ENCODE data around the gene EPAS1. TPM values are rescaled to one million over a fixed set of nuclear protein-coding genes. Genes with fewer than 3 reads are reported as not detected.

EPAS1 gene
- total and polyA plus RNA-seq, 2 of the 13 experiments (the other 11 are each of a cell fraction or from before 2014, with no cell fraction given): 47.1 to 182 TPM

DNA sequence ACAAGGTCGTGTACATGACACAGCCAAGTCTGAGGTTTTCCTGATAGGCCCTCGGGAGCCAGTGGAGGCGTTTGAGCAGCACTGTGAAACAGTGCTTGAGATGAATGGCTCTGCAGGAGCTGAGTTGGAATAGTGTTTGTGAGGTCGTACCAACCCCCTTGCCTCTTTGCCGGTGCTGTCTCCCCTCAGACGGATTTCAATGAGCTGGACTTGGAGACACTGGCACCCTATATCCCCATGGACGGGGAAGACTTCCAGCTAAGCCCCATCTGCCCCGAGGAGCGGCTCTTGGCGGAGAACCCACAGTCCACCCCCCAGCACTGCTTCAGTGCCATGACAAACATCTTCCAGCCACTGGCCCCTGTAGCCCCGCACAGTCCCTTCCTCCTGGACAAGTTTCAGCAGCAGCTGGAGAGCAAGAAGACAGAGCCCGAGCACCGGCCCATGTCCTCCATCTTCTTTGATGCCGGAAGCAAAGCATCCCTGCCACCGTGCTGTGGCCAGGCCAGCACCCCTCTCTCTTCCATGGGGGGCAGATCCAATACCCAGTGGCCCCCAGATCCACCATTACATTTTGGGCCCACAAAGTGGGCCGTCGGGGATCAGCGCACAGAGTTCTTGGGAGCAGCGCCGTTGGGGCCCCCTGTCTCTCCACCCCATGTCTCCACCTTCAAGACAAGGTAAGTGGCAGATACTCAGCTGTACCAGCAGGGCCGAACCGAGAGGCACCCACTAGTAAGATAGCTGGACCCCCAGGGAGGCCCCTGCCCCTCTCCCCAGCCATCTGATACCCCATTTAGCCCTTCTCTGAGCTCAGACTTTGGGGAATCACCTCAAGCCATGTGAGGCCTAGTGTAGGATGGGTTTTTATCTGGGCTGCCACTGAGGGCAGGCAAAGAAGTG lies 83.1 kb downstream of the EPAS1 start:
- CTCF ChIA-PET (ENCODE audit: low intra/inter-chr PET ratio, low total read pairs): no interaction called here
- POLR2A ChIA-PET: no interaction called here
- no peaks in the 10 kb centered on the region for H3K79me2 ChIP-seq (ENCODE audit: insufficient read depth, low read length)
- no peaks in the 10 kb centered on the region for H3K27me3 ChIP-seq (ENCODE audit: control insufficient read depth in 1 of 2, insufficient read depth in 2 of 2, low read length in 2 of 2)
- H2AFZ ChIP-seq (ENCODE audit: low read length): no peak overlapping the region
- no peak overlapping the region for H3K4me3 ChIP-seq (replicated peaks in 1 of 3; ENCODE audit: insufficient read depth in 1 of 3, low read depth in 2 of 3, low read length in 3 of 3)
- H3K36me3 ChIP-seq (replicated peaks in 1 of 2; ENCODE audit: control insufficient read depth in 1 of 2, insufficient read depth in 2 of 2, low read length in 2 of 2): peaks cover 70 to 96% of the 10 kb centered on the region in 2 experiments
- H3K4me1 ChIP-seq (ENCODE audit: insufficient read depth, low read length): no peaks in the 10 kb centered on the region
- H4K20me1 ChIP-seq (ENCODE audit: insufficient read depth, low read length): no peaks in the 10 kb centered on the region; the same call in 1 of the 2 replicates
- intact Hi-C loops (cut with micrococcal nuclease; ENCODE audit: unreplicated experiment): no loop called here
- H3K9me3 ChIP-seq (ENCODE audit: low read length): no peaks in the 10 kb centered on the region
- no peak overlapping the region for H3K9ac ChIP-seq (ENCODE audit: insufficient read depth, low read depth, low read length)
- TF ChIP-seq SRF (IDR thresholded peaks at IDR 0.05; ENCODE audit: low read depth, low read length) (no peak), HOXA7 (CRISPR knock-in tag; IDR thresholded peaks at IDR 0.05) (no peak), ZNF652 (CRISPR knock-in tag; IDR thresholded peaks at IDR 0.05; ENCODE audit: borderline replicate concordance, low read depth) (no peak), SNAI1 (CRISPR knock-in tag; IDR thresholded peaks at IDR 0.05; ENCODE audit: borderline replicate concordance) (no peak), BRCA1 (CRISPR knock-in tag; IDR thresholded peaks at IDR 0.05) (no peak), POLR2A (IDR thresholded peaks at IDR 0.05; ENCODE audit: insufficient read depth in 1 of 2, low read depth in 2 of 2, low read length in 2 of 2) (peak in 1 of 2 experiments; percentile 10; a peak in 2 of 4 replicates), ZBTB8A (CRISPR knock-in tag; IDR thresholded peaks at IDR 0.05; ENCODE audit: borderline replicate concordance, low read depth) (no peak), RBM22 (optimal IDR thresholded peaks at IDR 0.05; ENCODE audit: low read length) (peak; percentile 39), MAZ (IDR thresholded peaks at IDR 0.05; ENCODE audit: borderline replicate concordance, low read depth, low read length) (no peak), MAZ (CRISPR knock-in tag; IDR thresholded peaks at IDR 0.05; ENCODE audit: low read depth) (no peak), ZC3H13 (CRISPR knock-in tag; IDR thresholded peaks at IDR 0.05) (peak; percentile 49; the same call in 1 of the 2 replicates), CCAR2 (optimal IDR thresholded peaks at IDR 0.05; ENCODE audit: low read depth, low read length) (no peak), AGO2 (optimal IDR thresholded peaks at IDR 0.05; ENCODE audit: low read depth, low read length) (peak; percentile 67), ZNF850 (CRISPR knock-in tag; conservative IDR thresholded peaks at IDR 0.05) (no peak), ZFP37 (CRISPR knock-in tag; IDR thresholded peaks at IDR 0.05; ENCODE audit: borderline replicate concordance) (no peak), KLF9 (CRISPR knock-in tag; IDR thresholded peaks at IDR 0.05; ENCODE audit: low read depth) (no peak), ARNT (IDR thresholded peaks at IDR 0.05) (no peak), AGO1 (IDR thresholded peaks at IDR 0.05; ENCODE audit: low read depth, low read length, poor library complexity, severe bottlenecking) (no peak), FOXK1 (CRISPR knock-in tag; IDR thresholded peaks at IDR 0.05; ENCODE audit: borderline replicate concordance, low read depth) (no peak), ZNF343 (CRISPR knock-in tag; IDR thresholded peaks at IDR 0.05) (no peak), TEAD3 (CRISPR knock-in tag; optimal IDR thresholded peaks at IDR 0.05; ENCODE audit: borderline replicate concordance) (no peak), ZNF24 (IDR thresholded peaks at IDR 0.05) (no peak), SRSF1 (optimal IDR thresholded peaks at IDR 0.05; ENCODE audit: low read depth, low read length) (no peak)
- TF ChIP-seq, protein P1, sequence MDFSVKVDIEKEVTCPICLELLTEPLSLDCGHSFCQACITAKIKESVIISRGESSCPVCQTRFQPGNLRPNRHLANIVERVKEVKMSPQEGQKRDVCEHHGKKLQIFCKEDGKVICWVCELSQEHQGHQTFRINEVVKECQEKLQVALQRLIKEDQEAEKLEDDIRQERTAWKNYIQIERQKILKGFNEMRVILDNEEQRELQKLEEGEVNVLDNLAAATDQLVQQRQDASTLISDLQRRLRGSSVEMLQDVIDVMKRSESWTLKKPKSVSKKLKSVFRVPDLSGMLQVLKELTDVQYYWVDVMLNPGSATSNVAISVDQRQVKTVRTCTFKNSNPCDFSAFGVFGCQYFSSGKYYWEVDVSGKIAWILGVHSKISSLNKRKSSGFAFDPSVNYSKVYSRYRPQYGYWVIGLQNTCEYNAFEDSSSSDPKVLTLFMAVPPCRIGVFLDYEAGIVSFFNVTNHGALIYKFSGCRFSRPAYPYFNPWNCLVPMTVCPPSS (IDR thresholded peaks at IDR 0.05): no peak
- FAIRE-seq (no peak), ATAC-seq (no peak), DNase-seq (ENCODE audit: low spot score) (no peak)
- in situ Hi-C loops (cut with HindIII; ENCODE audit: extremely low pct_ligation_motif_present, low pct_unique_long_range_greater_than_20kb): no loop called here
- H3K4me2 ChIP-seq (ENCODE audit: low read depth, low read length): no peak overlapping the region
- WGBS (ENCODE audit: low lambda C conversion rate): 94% methylated on average over 21 of the region's 22 CpGs
- BruUV-seq (replicated peaks): no TSS peak
- H3K27ac ChIP-seq (ENCODE audit: extremely low read length, insufficient read depth, low read length): no peak overlapping the region
